Liver (tissue), 9 donors: ENCODE measurements around the gene MAGI1. TPM values are rescaled to one million over a fixed set of nuclear protein-coding genes. Genes with fewer than 3 reads are reported as not detected.
"Not testable (repeated sequence)": the region's sequence is repeated elsewhere in the genome, so short reads cannot be mapped to it uniquely, and the experiment has no call there.

Experiments
- DNase-seq: peaks from one replicate; pipeline ENCODE4 v3.0.0-alpha.2; 2017; ENCODE audit warnings: low spot score
- H3K27ac ChIP-seq, 2 donors: one replicate each; pipeline ENCODE4 v1.7.0; 2013; ENCODE audit warnings: inconsistent platforms in 2 of 2, low read length in 2 of 2, control low read depth in 1 of 2, low read depth in 1 of 2, mild to moderate bottlenecking in 1 of 2
- H3K27me3 ChIP-seq, 4 donors: one replicate each; pipeline versions ENCODE4 v1.6.1 to v1.7.0; 2013; ENCODE audit warnings: low read length in 3 of 4, inconsistent platforms in 1 of 4, mild to moderate bottlenecking in 1 of 4, moderate library complexity in 1 of 4; ENCODE audit not compliant: control insufficient read depth in 4 of 4, insufficient read depth in 4 of 4
- H3K36me3 ChIP-seq, 4 donors: one replicate each; pipeline versions ENCODE4 v1.6.1 to v1.7.0; 2013; ENCODE audit warnings: low read length in 3 of 4, mild to moderate bottlenecking in 3 of 4, low read depth in 1 of 4, moderate library complexity in 1 of 4; ENCODE audit not compliant: control insufficient read depth in 4 of 4, insufficient read depth in 3 of 4
- H3K4me1 ChIP-seq, 4 donors: one replicate each; pipeline versions ENCODE4 v1.6.1 to v1.7.0; 2013; ENCODE audit warnings: low read length in 3 of 4, mild to moderate bottlenecking in 3 of 4, moderate library complexity in 1 of 4; ENCODE audit not compliant: control insufficient read depth in 4 of 4, insufficient read depth in 4 of 4
- H3K4me3 ChIP-seq, 3 donors: one replicate each; pipeline versions ENCODE4 v1.6.1 to v1.7.0; 2013; ENCODE audit warnings: low read length in 3 of 3, control low read depth in 1 of 3, low read depth in 1 of 3, mild to moderate bottlenecking in 1 of 3
- H3K9ac ChIP-seq, 2 donors: one replicate each; pipeline ENCODE4 v1.7.0; 2013; ENCODE audit warnings: low read length in 2 of 2, mild to moderate bottlenecking in 2 of 2, moderate library complexity in 2 of 2, control low read depth in 1 of 2, low read depth in 1 of 2
- H3K9me3 ChIP-seq, 4 donors: one replicate each; pipeline versions ENCODE4 v1.6.1 to v1.7.0; 2013; ENCODE audit warnings: low read length in 3 of 4; ENCODE audit not compliant: control insufficient read depth in 4 of 4
- FOXA1 ChIP-seq: IDR thresholded peaks from 2 replicates; pipeline ENCODE4 v1.6.1; 2016; ENCODE audit warnings: antibody characterized with exemption
- FOXA2 ChIP-seq: IDR thresholded peaks from 2 replicates; pipeline ENCODE4 v1.6.1; 2016; ENCODE audit warnings: antibody characterized with exemption
- GABPA ChIP-seq, 2 donors: IDR thresholded peaks in 1 of 2; conservative IDR thresholded peaks in 1 of 2; 2 replicates each; pipeline ENCODE4 v1.6.1; 2016; ENCODE audit warnings: antibody characterized with exemption in 2 of 2, mild to moderate bottlenecking in 1 of 2, moderate library complexity in 1 of 2
- HNF4A ChIP-seq, 2 donors: conservative IDR thresholded peaks; 2 replicates each; pipeline ENCODE4 v1.6.1; 2016; ENCODE audit warnings: antibody characterized with exemption in 2 of 2, mild to moderate bottlenecking in 2 of 2
- HNF4G ChIP-seq: IDR thresholded peaks from 2 replicates; pipeline ENCODE4 v1.6.1; 2016; ENCODE audit warnings: antibody characterized with exemption
- JUND ChIP-seq, 2 donors: IDR thresholded peaks; 2 replicates each; pipeline ENCODE4 v1.6.1; 2016; ENCODE audit warnings: antibody characterized with exemption in 2 of 2
- NR2F2 ChIP-seq: IDR thresholded peaks from 2 replicates; pipeline ENCODE4 v1.6.1; 2016; ENCODE audit warnings: antibody characterized with exemption
- RAD21 ChIP-seq, 2 donors: IDR thresholded peaks; 2 replicates each; pipeline ENCODE4 v1.6.1; 2016; ENCODE audit warnings: antibody characterized with exemption in 2 of 2, mild to moderate bottlenecking in 2 of 2
- RXRA ChIP-seq, 2 donors: IDR thresholded peaks; 2 replicates each; pipeline ENCODE4 v1.6.1; 2017 to 2018; ENCODE audit warnings: antibody characterized with exemption in 2 of 2, mild to moderate bottlenecking in 1 of 2
- SP1 ChIP-seq: IDR thresholded peaks from 2 replicates; pipeline ENCODE4 v1.6.1; 2018; ENCODE audit warnings: antibody characterized with exemption, mild to moderate bottlenecking
- TAF1 ChIP-seq: conservative IDR thresholded peaks from 2 replicates; pipeline ENCODE4 v1.6.1; 2016; ENCODE audit warnings: antibody characterized with exemption, mild to moderate bottlenecking
- YY1 ChIP-seq: IDR thresholded peaks from 2 replicates; pipeline ENCODE4 v1.6.1; 2016; ENCODE audit warnings: antibody characterized with exemption, mild to moderate bottlenecking
- WGBS: extraction: QIAGEN DNeasy Blood & Tissue Kit; methylation state at CpG from one replicate; pipeline ENCODE4 v1.1.7; 2013; 5-methylcytosine and 5-hydroxymethylcytosine counted together
- polyA plus RNA-seq, 2 donors: library from polyadenylated mRNA; stranded (reverse) in 1 of 2; unstranded in 1 of 2; fragments of 200-250 nt in 1 of 2; fragments of >200 nt in 1 of 2; fragmentation: Nextera tagmentation in 1 of 2; extraction: Ambion mirVana in 1 of 2; gene quantifications; one replicate each; pipeline versions ENCODE4 v1.2.1 to v1.2.3, GENCODE V29; 2013 to 2015
- total RNA-seq, 2 donors: library from RNA; depleted of rRNA; stranded (reverse); fragments of >200 nt; gene quantifications; one replicate each; pipeline ENCODE4 v1.2.3, GENCODE V29; 2014
- TF ChIP-seq, protein P1 (sequence below): IDR thresholded peaks from 2 replicates; pipeline ENCODE4 v1.6.1; 2016; ENCODE audit warnings: antibody characterized with exemption
- TF ChIP-seq, protein P2 (sequence below): IDR thresholded peaks from 2 replicates; pipeline ENCODE4 v1.6.1; 2016; ENCODE audit warnings: antibody characterized with exemption
- TF ChIP-seq, protein P3 (sequence below): IDR thresholded peaks from 2 replicates; pipeline ENCODE4 v1.6.1; 2016; ENCODE audit warnings: antibody characterized with exemption
- TF ChIP-seq, protein P4 (sequence below): fragments of 150-350 bp; IDR thresholded peaks from 2 replicates; pipeline ENCODE4 v1.5.1; 2017; ENCODE audit warnings: improper control_type of control experiment, low read depth, low read length; ENCODE audit not compliant: missing input control
- donor health status: healthy.
- donor health status: healthy.
- donor health status: healthy.
- donor health status: healthy.
- donor health status: healthy.

The MAGI1 gene
- total and polyA plus RNA-seq, 4 donors, result 9.6 to 68.8 (median 14.0) TPM

DNA sequence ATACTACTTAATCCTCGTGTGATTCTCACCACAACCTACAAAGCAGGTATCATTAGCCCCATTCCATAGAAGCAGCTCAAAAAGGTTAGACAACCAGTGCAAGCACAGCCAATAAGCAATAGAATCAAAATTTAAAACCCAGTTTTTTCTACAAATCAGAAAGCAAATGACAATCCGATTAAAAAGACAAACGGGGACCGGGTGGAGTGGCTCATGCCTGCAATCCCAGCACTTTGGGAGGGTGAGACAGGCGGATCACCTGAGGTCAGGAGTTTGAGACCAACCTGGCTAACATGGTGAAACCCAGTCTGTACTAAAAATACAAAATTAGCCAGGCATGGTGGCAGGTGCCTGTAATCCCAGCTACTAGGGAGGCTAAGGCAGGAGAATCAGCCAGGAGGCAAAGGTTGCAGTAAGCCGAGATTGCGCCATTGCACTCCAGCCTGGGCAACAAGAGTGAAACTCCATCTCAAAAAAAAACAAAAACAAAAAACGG is 430.7 kb downstream of the MAGI1 start:
- not testable (repeated sequence) for H3K4me1 ChIP-seq, H3K27ac ChIP-seq, H3K27me3 ChIP-seq, H3K4me3 ChIP-seq, H3K36me3 ChIP-seq, H3K9me3 ChIP-seq, DNase-seq, H3K9ac ChIP-seq
- 85% methylated on average over 8 of the region's 8 CpGs for WGBS
- TF ChIP-seq HNF4A (conservative IDR thresholded peaks at IDR 0.05), result peak; percentile 51 to 59

DNA sequence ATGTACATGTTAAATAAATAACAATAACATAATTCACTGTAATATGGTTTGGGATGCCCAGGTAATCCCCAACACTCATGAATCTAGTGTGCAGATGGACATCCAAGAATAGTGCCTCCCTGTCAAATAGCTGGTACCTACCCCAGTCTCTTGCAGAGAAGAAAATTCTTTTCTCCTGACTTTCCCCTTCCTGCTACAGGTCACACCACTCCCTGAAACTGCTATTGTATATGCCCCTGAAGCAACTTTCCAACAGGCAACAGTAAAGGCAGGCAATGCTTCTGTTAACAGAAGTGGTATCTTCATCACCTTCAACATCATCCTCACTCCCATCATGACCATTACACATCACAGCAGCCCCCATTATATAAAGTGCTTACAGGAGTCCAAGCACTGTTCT is 431.6 kb downstream of the MAGI1 start:
- no peak for DNase-seq
- peaks cover 0 to 7% (median 2%) of the 10 kb centered on the region in 4 donors for H3K4me1 ChIP-seq
- TF ChIP-seq NR2F2 (no peak), GABPA (IDR thresholded peaks at IDR 0.05 in 1 of 2, conservative IDR thresholded peaks at IDR 0.05 in 1 of 2) (no peak), RXRA (IDR thresholded peaks at IDR 0.05) (no peak), TAF1 (no peak), YY1 (no peak), FOXA1 (no peak), JUND (IDR thresholded peaks at IDR 0.05) (no peak), HNF4G (no peak), SP1 (no peak), FOXA2 (no peak), RAD21 (IDR thresholded peaks at IDR 0.05) (no peak), HNF4A (conservative IDR thresholded peaks at IDR 0.05) (no peak)
- TF ChIP-seq, protein P1, sequence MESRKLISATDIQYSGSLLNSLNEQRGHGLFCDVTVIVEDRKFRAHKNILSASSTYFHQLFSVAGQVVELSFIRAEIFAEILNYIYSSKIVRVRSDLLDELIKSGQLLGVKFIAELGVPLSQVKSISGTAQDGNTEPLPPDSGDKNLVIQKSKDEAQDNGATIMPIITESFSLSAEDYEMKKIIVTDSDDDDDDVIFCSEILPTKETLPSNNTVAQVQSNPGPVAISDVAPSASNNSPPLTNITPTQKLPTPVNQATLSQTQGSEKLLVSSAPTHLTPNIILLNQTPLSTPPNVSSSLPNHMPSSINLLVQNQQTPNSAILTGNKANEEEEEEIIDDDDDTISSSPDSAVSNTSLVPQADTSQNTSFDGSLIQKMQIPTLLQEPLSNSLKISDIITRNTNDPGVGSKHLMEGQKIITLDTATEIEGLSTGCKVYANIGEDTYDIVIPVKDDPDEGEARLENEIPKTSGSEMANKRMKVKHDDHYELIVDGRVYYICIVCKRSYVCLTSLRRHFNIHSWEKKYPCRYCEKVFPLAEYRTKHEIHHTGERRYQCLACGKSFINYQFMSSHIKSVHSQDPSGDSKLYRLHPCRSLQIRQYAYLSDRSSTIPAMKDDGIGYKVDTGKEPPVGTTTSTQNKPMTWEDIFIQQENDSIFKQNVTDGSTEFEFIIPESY, result no peak
- TF ChIP-seq, protein P2, sequence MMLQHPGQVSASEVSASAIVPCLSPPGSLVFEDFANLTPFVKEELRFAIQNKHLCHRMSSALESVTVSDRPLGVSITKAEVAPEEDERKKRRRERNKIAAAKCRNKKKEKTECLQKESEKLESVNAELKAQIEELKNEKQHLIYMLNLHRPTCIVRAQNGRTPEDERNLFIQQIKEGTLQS, result no peak
- TF ChIP-seq, protein P3, sequence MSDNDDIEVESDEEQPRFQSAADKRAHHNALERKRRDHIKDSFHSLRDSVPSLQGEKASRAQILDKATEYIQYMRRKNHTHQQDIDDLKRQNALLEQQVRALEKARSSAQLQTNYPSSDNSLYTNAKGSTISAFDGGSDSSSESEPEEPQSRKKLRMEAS, result no peak
- TF ChIP-seq, protein P4, sequence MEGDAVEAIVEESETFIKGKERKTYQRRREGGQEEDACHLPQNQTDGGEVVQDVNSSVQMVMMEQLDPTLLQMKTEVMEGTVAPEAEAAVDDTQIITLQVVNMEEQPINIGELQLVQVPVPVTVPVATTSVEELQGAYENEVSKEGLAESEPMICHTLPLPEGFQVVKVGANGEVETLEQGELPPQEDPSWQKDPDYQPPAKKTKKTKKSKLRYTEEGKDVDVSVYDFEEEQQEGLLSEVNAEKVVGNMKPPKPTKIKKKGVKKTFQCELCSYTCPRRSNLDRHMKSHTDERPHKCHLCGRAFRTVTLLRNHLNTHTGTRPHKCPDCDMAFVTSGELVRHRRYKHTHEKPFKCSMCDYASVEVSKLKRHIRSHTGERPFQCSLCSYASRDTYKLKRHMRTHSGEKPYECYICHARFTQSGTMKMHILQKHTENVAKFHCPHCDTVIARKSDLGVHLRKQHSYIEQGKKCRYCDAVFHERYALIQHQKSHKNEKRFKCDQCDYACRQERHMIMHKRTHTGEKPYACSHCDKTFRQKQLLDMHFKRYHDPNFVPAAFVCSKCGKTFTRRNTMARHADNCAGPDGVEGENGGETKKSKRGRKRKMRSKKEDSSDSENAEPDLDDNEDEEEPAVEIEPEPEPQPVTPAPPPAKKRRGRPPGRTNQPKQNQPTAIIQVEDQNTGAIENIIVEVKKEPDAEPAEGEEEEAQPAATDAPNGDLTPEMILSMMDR, result no peak

More for the DNA sequence above, 431.6 kb downstream of the MAGI1 start:
- Histone ChIP-seq H3K9ac (no peak overlapping the region), H3K27ac (no peak overlapping the region), H3K36me3 (no peaks in the 10 kb centered on the region), H3K4me3 (no peak overlapping the region), H3K9me3 (no peaks in the 10 kb centered on the region), H3K27me3 (no peaks in the 10 kb centered on the region)
